Measurements from ENCODE around the gene SPINK1. TPM values are rescaled to one million over a fixed set of nuclear protein-coding genes. Genes with fewer than 3 reads are reported as not detected.
A peak's percentile ranks its signal among the peaks of the same experiment; 100 is the strongest.
"Not testable (repeated sequence)": the region's sequence is repeated elsewhere in the genome, so short reads cannot be mapped to it uniquely, and the experiment has no call there.

Gene SPINK1
- total RNA-seq, 3 donors from 2014 or later, result 254 to 1,081 (median 273) TPM

GRCh38 chr5:147809830-147810666 is 21.4 kb downstream of the SPINK1 start:
- Histone ChIP-seq H3K4me3 (no peak overlapping the region), H3K36me3 (ENCODE audit: low read depth) (no peaks in the 10 kb centered on the region), H3K4me1 (ENCODE audit: low read depth) (no peaks in the 10 kb centered on the region), H3K9me3 (no peaks in the 10 kb centered on the region)
- intact Hi-C loops (cut with DNase I, micrococcal nuclease), result no loop called here
- TF ChIP-seq CTCF (IDR thresholded peaks at IDR 0.05), result no peak
- no peak for DNase-seq
- ATAC-seq, result no peak

GRCh38 chr5:147805030-147805454 is 26.4 kb downstream of the SPINK1 start:
- Histone ChIP-seq H3K9me3 (no peaks in the 10 kb centered on the region), H3K4me3 (no peak overlapping the region), H3K4me1 (ENCODE audit: low read depth) (no peaks in the 10 kb centered on the region), H3K36me3 (ENCODE audit: low read depth) (no peaks in the 10 kb centered on the region)
- intact Hi-C loops (cut with DNase I, micrococcal nuclease), result no loop called here
- peak; percentile 76 for ATAC-seq
- no peak for TF ChIP-seq CTCF (IDR thresholded peaks at IDR 0.05)
- DNase-seq, result peak in 1 of 3 donors; percentile 42

GRCh38 chr5:147804334-147804733 is 27.1 kb downstream of the SPINK1 start:
- Histone ChIP-seq H3K4me3 (no peak overlapping the region), H3K4me1 (ENCODE audit: low read depth) (no peaks in the 10 kb centered on the region), H3K36me3 (ENCODE audit: low read depth) (no peaks in the 10 kb centered on the region), H3K9me3 (no peaks in the 10 kb centered on the region)
- DNase-seq (no peak), ATAC-seq (peak; percentile 33)
- intact Hi-C loops (cut with DNase I, micrococcal nuclease), result no loop called here
- no peak for TF ChIP-seq CTCF (IDR thresholded peaks at IDR 0.05)

- Histone ChIP-seq H3K36me3 (ENCODE audit: low read depth) (no peaks in the 10 kb centered on the region), H3K9me3 (no peaks in the 10 kb centered on the region), H3K4me3 (no peak overlapping the region), H3K4me1 (ENCODE audit: low read depth) (no peaks in the 10 kb centered on the region)
- no peak for ATAC-seq
- no peak for TF ChIP-seq CTCF (IDR thresholded peaks at IDR 0.05)
- DNase-seq, result no peak
- intact Hi-C loops (cut with DNase I, micrococcal nuclease), result no loop called here
Observed at GRCh38 chr5:147803926-147804325, 27.5 kb downstream of the SPINK1 start.

- H3K36me3 ChIP-seq (ENCODE audit: low read depth); H3K4me3 ChIP-seq; ATAC-seq; H3K9me3 ChIP-seq; intact Hi-C loops (cut with DNase I, micrococcal nuclease); H3K4me1 ChIP-seq (ENCODE audit: low read depth); DNase-seq: not testable (repeated sequence)
Observed at GRCh38 chr5:147803161-147803560, 28.3 kb downstream of the SPINK1 start.

- H3K4me1 ChIP-seq (ENCODE audit: low read depth), result no peaks in the 10 kb centered on the region
- DNase-seq, result no peak
- intact Hi-C loops (cut with DNase I, micrococcal nuclease), result no loop called here
- no peaks in the 10 kb centered on the region for H3K36me3 ChIP-seq (ENCODE audit: low read depth)
- no peak for TF ChIP-seq CTCF (IDR thresholded peaks at IDR 0.05)
- no peaks in the 10 kb centered on the region for H3K9me3 ChIP-seq
- no peak for ATAC-seq
- no peak overlapping the region for H3K4me3 ChIP-seq
Observed at GRCh38 chr5:147801461-147801860, 30.0 kb downstream of the SPINK1 start.
